Measurements from ENCODE around the gene DPM3. TPM values are rescaled to one million over a fixed set of nuclear protein-coding genes. Genes with fewer than 3 reads are reported as not detected.
A peak's percentile ranks its signal among the peaks of the same experiment; 100 is the strongest.

DPM3 gene
- total and polyA plus RNA-seq, 2 of the 13 experiments (the other 11 are each of a cell fraction or from before 2014, with no cell fraction given): 23.2 to 53.4 TPM

DNA sequence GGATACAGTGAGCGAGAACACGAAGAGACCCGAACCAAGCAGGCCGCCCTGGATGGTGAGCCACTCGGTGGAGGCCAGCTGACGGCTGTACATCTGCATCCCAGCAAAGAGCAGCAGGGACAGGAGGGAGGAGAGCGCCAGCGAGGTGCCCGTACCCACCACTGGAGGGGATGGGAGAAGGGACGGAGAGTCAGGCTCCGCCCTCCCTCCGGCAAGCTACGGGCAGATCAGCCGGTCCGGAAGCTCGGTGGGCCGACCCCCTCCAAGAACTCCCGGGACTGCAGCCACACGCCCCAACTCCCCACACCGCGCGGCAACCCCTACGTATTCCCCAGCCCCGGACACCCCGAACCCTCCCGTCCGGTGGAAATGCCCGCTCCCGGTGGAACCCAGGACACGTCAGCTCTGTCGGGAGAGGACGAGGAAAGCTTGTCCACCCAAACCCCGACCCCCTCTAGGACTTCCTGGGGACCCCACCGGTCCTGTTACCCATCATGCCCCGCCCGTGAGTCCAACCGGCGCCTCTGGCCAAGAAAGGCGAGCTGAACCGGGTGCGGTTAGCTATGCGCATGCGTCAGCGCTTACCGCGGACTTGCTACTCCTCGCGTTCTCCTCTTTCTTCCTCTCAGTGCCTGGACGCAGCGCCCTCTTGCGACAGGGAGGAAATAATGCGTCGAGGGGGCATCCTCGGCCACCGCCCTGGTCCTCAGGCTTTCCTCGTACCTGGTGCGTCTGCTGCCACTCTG, 32.6 kb upstream of the DPM3 start, which contains the start of gene KRTCAP2 (continued):
- TF ChIP-seq, protein P1, sequence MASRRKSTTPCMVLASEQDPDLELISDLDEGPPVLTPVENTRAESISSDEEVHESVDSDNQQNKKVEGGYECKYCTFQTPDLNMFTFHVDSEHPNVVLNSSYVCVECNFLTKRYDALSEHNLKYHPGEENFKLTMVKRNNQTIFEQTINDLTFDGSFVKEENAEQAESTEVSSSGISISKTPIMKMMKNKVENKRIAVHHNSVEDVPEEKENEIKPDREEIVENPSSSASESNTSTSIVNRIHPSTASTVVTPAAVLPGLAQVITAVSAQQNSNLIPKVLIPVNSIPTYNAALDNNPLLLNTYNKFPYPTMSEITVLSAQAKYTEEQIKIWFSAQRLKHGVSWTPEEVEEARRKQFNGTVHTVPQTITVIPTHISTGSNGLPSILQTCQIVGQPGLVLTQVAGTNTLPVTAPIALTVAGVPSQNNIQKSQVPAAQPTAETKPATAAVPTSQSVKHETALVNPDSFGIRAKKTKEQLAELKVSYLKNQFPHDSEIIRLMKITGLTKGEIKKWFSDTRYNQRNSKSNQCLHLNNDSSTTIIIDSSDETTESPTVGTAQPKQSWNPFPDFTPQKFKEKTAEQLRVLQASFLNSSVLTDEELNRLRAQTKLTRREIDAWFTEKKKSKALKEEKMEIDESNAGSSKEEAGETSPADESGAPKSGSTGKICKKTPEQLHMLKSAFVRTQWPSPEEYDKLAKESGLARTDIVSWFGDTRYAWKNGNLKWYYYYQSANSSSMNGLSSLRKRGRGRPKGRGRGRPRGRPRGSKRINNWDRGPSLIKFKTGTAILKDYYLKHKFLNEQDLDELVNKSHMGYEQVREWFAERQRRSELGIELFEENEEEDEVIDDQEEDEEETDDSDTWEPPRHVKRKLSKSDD (CRISPR knock-in tag; IDR thresholded peaks at IDR 0.05; ENCODE audit: low read depth): no peak; the same call in 1 of the 2 replicates
- TF ChIP-seq ZNF331 (CRISPR knock-in tag; IDR thresholded peaks at IDR 0.05) (peak; percentile 92), ZNF264 (CRISPR knock-in tag; IDR thresholded peaks at IDR 0.05) (peak; percentile 38; the same call in 1 of the 2 replicates), ZNF605 (CRISPR knock-in tag; IDR thresholded peaks at IDR 0.05) (peak; percentile 90; the same call in 1 of the 2 replicates), ZNF207 (IDR thresholded peaks at IDR 0.05; ENCODE audit: borderline replicate concordance) (no peak), JDP2 (CRISPR knock-in tag; IDR thresholded peaks at IDR 0.05; ENCODE audit: borderline replicate concordance) (no peak), PLRG1 (conservative IDR thresholded peaks at IDR 0.05) (no peak), PRPF4 (IDR thresholded peaks at IDR 0.05; ENCODE audit: low read depth, low read length, poor library complexity, severe bottlenecking) (no peak), ZNF160 (CRISPR knock-in tag; IDR thresholded peaks at IDR 0.05) (peak; percentile 65; the same call in 1 of the 2 replicates), ZNF180 (CRISPR knock-in tag; IDR thresholded peaks at IDR 0.05; ENCODE audit: borderline replicate concordance, low read depth) (no peak), MEIS1 (CRISPR knock-in tag; IDR thresholded peaks at IDR 0.05; ENCODE audit: borderline replicate concordance) (no peak), HNRNPK (IDR thresholded peaks at IDR 0.05; ENCODE audit: low read depth, low read length, poor library complexity, severe bottlenecking) (peak; percentile 67), ZNF253 (CRISPR knock-in tag; IDR thresholded peaks at IDR 0.05; ENCODE audit: borderline replicate concordance) (0 out of 2 replicates have a peak, but pooled peaks have one; percentile 45)
- TF ChIP-seq, protein P2, sequence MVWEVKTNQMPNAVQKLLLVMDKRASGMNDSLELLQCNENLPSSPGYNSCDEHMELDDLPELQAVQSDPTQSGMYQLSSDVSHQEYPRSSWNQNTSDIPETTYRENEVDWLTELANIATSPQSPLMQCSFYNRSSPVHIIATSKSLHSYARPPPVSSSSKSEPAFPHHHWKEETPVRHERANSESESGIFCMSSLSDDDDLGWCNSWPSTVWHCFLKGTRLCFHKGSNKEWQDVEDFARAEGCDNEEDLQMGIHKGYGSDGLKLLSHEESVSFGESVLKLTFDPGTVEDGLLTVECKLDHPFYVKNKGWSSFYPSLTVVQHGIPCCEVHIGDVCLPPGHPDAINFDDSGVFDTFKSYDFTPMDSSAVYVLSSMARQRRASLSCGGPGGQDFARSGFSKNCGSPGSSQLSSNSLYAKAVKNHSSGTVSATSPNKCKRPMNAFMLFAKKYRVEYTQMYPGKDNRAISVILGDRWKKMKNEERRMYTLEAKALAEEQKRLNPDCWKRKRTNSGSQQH (CRISPR knock-in tag; IDR thresholded peaks at IDR 0.05; ENCODE audit: low read depth): no peak
- TF ChIP-seq, protein P3, sequence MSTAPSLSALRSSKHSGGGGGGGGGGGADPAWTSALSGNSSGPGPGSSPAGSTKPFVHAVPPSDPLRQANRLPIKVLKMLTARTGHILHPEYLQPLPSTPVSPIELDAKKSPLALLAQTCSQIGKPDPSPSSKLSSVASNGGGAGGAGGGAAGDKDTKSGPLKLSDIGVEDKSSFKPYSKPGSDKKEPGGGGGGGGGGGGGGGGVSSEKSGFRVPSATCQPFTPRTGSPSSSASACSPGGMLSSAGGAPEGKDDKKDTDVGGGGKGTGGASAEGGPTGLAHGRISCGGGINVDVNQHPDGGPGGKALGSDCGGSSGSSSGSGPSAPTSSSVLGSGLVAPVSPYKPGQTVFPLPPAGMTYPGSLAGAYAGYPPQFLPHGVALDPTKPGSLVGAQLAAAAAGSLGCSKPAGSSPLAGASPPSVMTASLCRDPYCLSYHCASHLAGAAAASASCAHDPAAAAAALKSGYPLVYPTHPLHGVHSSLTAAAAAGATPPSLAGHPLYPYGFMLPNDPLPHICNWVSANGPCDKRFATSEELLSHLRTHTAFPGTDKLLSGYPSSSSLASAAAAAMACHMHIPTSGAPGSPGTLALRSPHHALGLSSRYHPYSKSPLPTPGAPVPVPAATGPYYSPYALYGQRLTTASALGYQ (CRISPR knock-in tag; IDR thresholded peaks at IDR 0.05): no peak
- TF ChIP-seq, protein P4, sequence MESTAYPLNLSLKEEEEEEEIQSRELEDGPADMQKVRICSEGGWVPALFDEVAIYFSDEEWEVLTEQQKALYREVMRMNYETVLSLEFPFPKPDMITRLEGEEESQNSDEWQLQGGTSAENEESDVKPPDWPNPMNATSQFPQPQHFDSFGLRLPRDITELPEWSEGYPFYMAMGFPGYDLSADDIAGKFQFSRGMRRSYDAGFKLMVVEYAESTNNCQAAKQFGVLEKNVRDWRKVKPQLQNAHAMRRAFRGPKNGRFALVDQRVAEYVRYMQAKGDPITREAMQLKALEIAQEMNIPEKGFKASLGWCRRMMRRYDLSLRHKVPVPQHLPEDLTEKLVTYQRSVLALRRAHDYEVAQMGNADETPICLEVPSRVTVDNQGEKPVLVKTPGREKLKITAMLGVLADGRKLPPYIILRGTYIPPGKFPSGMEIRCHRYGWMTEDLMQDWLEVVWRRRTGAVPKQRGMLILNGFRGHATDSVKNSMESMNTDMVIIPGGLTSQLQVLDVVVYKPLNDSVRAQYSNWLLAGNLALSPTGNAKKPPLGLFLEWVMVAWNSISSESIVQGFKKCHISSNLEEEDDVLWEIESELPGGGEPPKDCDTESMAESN (CRISPR knock-in tag; conservative IDR thresholded peaks at IDR 0.05): peak; percentile 63; the same call in 1 of the 2 replicates
